SH-SY5Y (cell line): Measurements from ENCODE around the gene STARD9.

ENCODE experiments used
- GATA2 ChIP-seq: IDR thresholded peaks from 2 replicates; pipeline ENCODE4 v1.6.1; 2011; ENCODE audit warnings: mild to moderate bottlenecking, low read depth, low read length
- GATA3 ChIP-seq: IDR thresholded peaks from 2 replicates; pipeline ENCODE4 v1.6.1; 2011; ENCODE audit warnings: low read depth, mild to moderate bottlenecking, low read length, moderate library complexity

DNA sequence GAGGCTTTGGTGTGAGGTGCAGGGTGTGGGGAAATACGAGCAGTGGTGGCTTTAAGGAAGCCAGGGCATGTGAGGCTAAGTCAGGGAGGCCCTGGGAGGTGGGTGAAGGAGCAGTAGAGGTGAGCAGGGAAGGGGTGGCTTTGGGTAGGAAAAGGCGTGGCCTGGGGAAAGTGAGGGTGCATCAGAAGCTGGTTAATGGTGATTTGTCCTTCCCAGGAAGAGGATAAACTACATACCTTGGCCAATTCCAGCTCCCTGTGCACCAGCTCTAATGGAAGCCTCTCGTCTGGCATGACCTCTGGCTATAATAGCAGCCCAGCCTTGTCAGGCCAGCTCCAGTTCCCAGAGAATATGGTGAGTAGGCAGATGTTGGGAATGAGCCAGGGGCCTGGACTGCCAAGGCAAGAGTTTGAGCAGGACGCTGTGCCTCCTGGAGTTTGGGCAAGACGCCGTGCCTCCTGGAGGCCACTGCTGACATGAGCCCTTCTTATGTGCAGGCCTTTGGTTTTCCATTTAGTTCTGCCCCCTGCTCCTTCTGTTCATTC is 120.2 kb downstream of the STARD9 start:
- TF ChIP-seq GATA2: no peak
- no peak for TF ChIP-seq GATA3
